Stimulated activated CD4-positive, alpha-beta T cell treated with anti-CD3 and anti-CD28 coated beads, Interleukin-15, amount 100 ng/mL, for 24 hours (primary cell): ENCODE data around the gene SLC22A23.

Experiments
- DNase-seq: peaks from one replicate; pipeline ENCODE4 v3.0.0-alpha.2; 2020

Gene SLC22A23

GRCh38 chr6:3233904-3234303 lies 222.9 kb downstream of the SLC22A23 start:
- DNase-seq: no peak

- DNase-seq: no peak
Observed at GRCh38 chr6:3233321-3233720, 223.5 kb downstream of the SLC22A23 start.

DNA sequence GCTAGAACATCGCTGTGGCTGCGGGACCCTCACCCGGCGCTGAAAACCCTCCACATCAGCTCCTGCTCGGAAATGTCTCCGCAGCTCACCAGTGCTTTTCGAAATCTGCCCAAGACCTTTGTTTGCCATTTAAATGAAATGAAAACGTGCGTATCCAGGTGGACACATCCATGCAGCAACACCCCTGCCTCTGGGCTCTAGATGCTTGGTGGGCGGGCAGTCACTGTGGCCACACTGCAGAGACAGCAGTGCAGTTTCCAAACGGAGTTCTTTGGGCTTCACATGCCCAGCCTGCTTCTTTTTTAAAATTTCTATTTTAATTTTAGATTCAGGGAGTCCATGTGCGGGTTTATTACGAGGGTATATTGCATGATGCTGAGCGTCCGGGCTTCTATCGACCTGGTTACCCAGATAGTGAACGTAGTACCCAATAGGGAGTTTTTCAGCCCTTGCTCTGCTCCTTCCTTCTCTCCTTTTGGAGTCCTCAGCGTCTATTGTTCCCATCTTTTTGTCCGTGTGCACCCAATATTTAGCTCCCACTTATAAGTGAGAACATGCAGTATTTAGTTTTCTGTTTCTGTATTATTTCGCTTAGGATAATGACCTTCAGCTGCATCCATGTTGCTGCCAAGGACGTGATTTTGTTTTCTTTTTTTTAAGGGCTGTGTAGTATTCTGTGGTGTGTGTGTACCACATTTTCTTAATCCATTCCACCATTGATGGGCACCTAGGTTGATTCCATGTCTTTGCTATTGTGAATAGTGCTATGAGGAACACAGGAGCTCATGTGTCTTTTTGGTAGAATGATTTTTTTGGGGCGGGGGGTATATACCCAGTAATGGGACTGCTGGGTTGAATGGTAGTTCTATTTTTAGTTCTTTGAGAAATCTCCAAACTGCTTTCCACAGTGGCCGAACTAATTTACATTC lies 224.6 kb downstream of the SLC22A23 start:
- no peak for DNase-seq

GRCh38 chr6:3231247-3232016 lies 225.4 kb downstream of the SLC22A23 start:
- peak; percentile 19 for DNase-seq

DNA sequence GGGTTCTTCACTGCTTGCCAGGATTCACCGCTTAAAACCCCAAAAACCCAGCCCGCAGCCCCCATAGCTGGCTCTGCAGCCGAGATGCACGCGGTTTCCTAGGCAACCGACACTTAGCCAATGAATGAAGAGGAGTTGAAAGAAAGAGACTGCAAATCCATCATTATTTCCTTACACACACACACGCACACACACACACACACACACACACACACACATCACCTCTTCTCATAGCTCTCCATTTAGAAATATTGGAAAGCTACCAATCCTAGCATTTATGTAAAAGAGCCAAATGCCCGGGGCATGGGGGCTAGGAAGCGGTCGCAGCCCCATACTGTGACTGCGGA lies 226.0 kb downstream of the SLC22A23 start:
- peak; percentile 27 for DNase-seq

DNA sequence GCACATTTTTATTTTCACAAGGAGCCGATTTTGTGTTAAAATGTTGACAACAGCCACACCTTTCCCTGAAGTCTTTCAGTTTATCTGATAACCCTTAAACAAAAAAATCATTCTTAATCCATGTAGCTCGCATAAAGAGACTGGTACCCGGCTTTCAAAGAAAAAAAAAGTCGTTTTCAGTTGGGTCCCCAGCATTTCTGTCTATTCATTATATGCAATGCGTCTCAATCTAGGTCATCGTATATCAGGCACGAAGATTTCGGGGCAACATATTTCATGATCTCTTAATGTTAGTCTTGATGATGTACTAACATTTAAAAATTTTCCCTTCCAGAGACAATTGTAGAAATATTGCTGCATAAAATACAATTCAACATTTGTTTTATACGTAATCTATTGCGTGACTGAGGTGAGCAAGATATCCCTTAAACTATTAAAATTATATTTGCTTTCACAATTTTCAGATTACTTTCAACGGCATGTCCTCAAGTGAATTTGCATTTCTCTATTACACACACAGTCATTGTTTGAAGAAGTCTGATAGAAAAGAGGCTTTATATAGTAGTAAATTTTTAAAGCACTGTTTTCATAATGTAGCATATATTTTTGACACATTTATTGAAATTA lies 226.5 kb downstream of the SLC22A23 start:
- no peak for DNase-seq

GRCh38 chr6:3229566-3230178 lies 227.2 kb downstream of the SLC22A23 start:
- DNase-seq: peak; percentile 56

GRCh38 chr6:3228771-3229565 lies 227.9 kb downstream of the SLC22A23 start:
- DNase-seq: peak; percentile 37

DNA sequence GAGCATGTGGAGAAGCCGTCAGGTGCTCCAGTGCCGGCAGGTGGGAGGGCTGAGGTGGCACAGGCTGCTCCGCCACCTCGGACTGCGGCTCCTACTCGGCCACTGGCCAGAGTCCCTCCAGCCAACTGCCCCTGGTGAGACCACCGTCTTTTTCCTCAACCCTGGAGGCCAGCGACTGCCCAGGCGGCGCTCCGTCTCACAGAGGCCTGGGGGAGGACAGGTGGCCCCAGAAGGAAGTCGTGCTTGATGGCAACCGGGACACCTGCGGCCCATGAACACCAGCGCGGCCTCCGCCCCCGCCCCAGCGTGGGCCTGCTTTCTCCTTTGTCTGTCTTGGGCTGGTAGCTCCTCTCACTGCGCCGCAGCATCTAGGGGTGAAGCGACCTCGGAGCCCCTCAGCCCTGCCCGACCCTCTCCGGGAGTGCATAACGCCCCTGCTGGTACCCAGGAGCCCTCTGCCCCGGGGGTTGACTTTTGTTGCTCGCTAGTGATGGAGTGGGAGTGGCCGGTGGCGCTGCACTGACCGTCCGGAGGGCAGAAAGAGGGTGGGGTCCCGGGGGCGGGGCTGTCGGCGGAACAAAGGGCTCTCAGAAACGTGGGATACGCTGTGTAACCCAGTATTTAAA lies 228.7 kb downstream of the SLC22A23 start:
- peak; percentile 36 for DNase-seq

- DNase-seq: peak; percentile 20
Observed at GRCh38 chr6:3227363-3228045, 229.3 kb downstream of the SLC22A23 start, which contains the start of gene TUBB2B. TSS of gene TUBB2B (minus strand) at chr6:3227653. CDS start at chr6:3227543, 110 bp downstream.

GRCh38 chr6:3226481-3227362 lies 230.1 kb downstream of the SLC22A23 start:
- DNase-seq: peak; percentile 40

- no peak for DNase-seq
Observed at GRCh38 chr6:3226042-3226441, 230.8 kb downstream of the SLC22A23 start.

DNA sequence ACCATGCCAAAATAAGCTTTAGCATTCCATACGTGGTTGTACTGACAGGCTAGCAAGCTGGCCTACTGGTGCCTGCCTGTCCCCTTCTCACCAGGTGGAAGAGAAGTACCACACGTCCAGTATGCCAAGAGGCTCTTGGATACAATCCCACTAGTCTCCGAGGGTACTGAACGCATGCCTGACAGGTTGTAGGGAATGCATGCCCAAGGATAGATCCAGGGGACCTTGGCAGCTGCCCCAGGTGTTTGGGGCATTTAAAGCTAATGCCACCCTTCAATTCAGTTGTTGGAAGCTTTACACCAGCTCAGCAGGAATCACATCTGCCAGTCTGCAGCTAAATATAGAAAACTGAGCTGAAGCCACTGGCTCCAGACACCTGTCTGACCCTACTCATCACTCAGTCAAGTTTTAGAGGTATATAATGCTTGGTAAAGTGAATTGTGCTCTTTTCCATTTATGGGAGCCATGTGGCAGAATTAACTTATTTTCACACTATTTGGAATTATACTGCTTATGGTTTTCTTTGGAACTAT lies 234.3 kb downstream of the SLC22A23 start:
- DNase-seq: no peak

DNA sequence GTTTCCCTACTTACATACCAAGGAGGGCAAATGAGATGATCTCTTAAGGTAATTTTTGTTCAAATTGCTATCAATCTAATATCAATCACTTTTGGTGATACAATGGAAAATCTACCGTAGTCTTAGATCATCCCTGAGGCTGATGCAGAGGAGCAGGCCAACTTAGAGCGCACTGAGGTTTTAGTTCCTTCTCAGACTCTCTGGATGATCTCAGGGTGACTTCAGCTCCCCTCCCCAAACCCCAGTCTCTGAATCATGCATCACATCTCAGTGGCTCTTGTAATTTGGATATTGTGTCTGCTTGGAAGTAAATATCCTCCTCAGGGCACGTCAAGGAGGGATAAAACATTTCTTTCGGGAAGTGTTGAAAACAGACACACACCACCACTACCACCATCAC lies 235.3 kb downstream of the SLC22A23 start:
- no peak for DNase-seq

DNA sequence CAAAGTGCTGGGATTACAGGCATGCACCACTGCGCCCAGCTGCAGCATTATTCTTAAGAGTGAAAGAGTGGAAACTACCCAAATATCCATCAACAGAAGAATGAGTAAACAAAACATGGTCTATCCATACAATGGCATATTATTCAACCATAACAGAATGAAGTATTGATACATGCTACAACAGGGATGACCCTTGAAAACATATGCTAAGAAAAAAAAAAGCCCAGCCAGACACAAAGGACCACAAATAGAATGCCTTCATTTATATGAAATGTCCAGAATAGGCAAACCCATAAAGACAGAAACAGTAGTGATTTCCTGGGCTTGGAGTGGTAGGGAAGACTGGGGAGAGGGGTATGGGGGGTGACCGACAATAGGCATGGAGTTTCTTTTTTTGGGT lies 236.5 kb downstream of the SLC22A23 start:
- no peak for DNase-seq
